GM12892 (cell line): ENCODE data around the gene NXPH1.

Experiments
- DNase-seq: peaks from one replicate; pipeline ENCODE4 v3.0.0; 2011; ENCODE audit not compliant: insufficient read length
- FAIRE-seq: peaks from 2 replicates; lab custom pipeline; 2011; peaks lifted over from hg19 to GRCh38; lab: Jason Lieb, UNC
- POLR2A ChIP-seq: IDR thresholded peaks from 2 replicates; pipeline ENCODE4 v1.6.1; 2011; ENCODE audit warnings: low read depth, low read length, control low read depth
- POLR2AphosphoS5 ChIP-seq: IDR thresholded peaks from 2 replicates; pipeline ENCODE4 v1.6.1; 2011; ENCODE audit warnings: low read depth, low read length, control low read depth
- TAF1 ChIP-seq: IDR thresholded peaks from 2 replicates; pipeline ENCODE4 v1.6.1; 2011; ENCODE audit warnings: low read depth, mild to moderate bottlenecking, control low read depth, low read length, borderline replicate concordance

The NXPH1 gene

GRCh38 chr7:8620169-8620568, 186.8 kb downstream of the NXPH1 start:
- FAIRE-seq = no peak
- no peak for DNase-seq
- TF ChIP-seq POLR2AphosphoS5 (no peak), POLR2A (no peak), TAF1 (no peak)

GRCh38 chr7:8625612-8626011, 192.2 kb downstream of the NXPH1 start:
- FAIRE-seq = no peak
- no peak for DNase-seq
- TF ChIP-seq POLR2A (no peak), TAF1 (no peak), POLR2AphosphoS5 (no peak)

- no peak for DNase-seq
- TF ChIP-seq POLR2AphosphoS5 (no peak), POLR2A (no peak), TAF1 (no peak)
- no peak for FAIRE-seq
These were observed 193.9 kb downstream of the NXPH1 start for GRCh38 chr7:8627325-8627724.

GRCh38 chr7:8628656-8629055, 195.2 kb downstream of the NXPH1 start:
- FAIRE-seq = no peak
- TF ChIP-seq TAF1 = no peak
- no peak for TF ChIP-seq POLR2AphosphoS5
- TF ChIP-seq POLR2A = no peak

GRCh38 chr7:8629504-8629903, 196.1 kb downstream of the NXPH1 start:
- no peak for TF ChIP-seq POLR2AphosphoS5
- no peak for TF ChIP-seq TAF1
- TF ChIP-seq POLR2A = no peak
- FAIRE-seq (no peak), DNase-seq (no peak)

More at GRCh38 chr7:8628656-8629055, 195.2 kb downstream of the NXPH1 start:
- DNase-seq = no peak

GRCh38 chr7:8637322-8637721, 203.9 kb downstream of the NXPH1 start:
- FAIRE-seq = no peak
- DNase-seq = no peak
- TF ChIP-seq POLR2AphosphoS5 = no peak
- no peak for TF ChIP-seq TAF1
- TF ChIP-seq POLR2A = no peak

GRCh38 chr7:8638076-8638475, 204.7 kb downstream of the NXPH1 start:
- DNase-seq = no peak
- no peak for TF ChIP-seq POLR2A
- TF ChIP-seq POLR2AphosphoS5 = no peak
- no peak for TF ChIP-seq TAF1
- no peak for FAIRE-seq

GRCh38 chr7:8639668-8640067, 206.3 kb downstream of the NXPH1 start:
- TF ChIP-seq POLR2A = no peak
- no peak for DNase-seq
- FAIRE-seq = no peak

- FAIRE-seq (no peak), DNase-seq (no peak)
- TF ChIP-seq POLR2A (no peak), TAF1 (no peak)
These were observed 207.3 kb downstream of the NXPH1 start for GRCh38 chr7:8640671-8641070.

- FAIRE-seq = no peak
- TF ChIP-seq POLR2AphosphoS5 (no peak), POLR2A (no peak), TAF1 (no peak)
These were observed 235.5 kb downstream of the NXPH1 start for GRCh38 chr7:8668627-8669500.

GRCh38 chr7:8669501-8669851, 236.1 kb downstream of the NXPH1 start:
- TF ChIP-seq POLR2A (no peak), POLR2AphosphoS5 (no peak), TAF1 (no peak)
- FAIRE-seq (no peak), DNase-seq (no peak)

More at GRCh38 chr7:8668627-8669500, 235.5 kb downstream of the NXPH1 start:
- no peak for DNase-seq

- FAIRE-seq (no peak), DNase-seq (no peak)
- no peak for TF ChIP-seq POLR2AphosphoS5
- no peak for TF ChIP-seq POLR2A
- no peak for TF ChIP-seq TAF1
These were observed 251.0 kb downstream of the NXPH1 start for GRCh38 chr7:8684426-8684825.
